ENCODE data around the gene PHF2. TPM values are rescaled to one million over a fixed set of nuclear protein-coding genes. Genes with fewer than 3 reads are reported as not detected.

PHF2 gene
- polyA plus RNA-seq, 3 donors, result 0.40 to 16.0 (median 0.97) TPM

GRCh38 chr9:93586290-93587057, 10.1 kb downstream of the PHF2 start:
- no peaks in the 10 kb centered on the region for H3K36me3 ChIP-seq (replicated peaks in 1 of 2; ENCODE audit: control insufficient read depth in 1 of 2, insufficient read depth in 2 of 2, low read length in 2 of 2)
- H3K27ac ChIP-seq (ENCODE audit: low read depth in 1 of 2, low read length in 2 of 2), result no peak overlapping the region
- H3K4me3 ChIP-seq (replicated peaks in 1 of 3; ENCODE audit: low read depth in 2 of 3, low read length in 3 of 3), result no peak overlapping the region
- no peak for DNase-seq
- no peak overlapping the region for H3K4me2 ChIP-seq (replicated peaks; ENCODE audit: extremely low read depth, low read length, poor library complexity, severe bottlenecking)
- no peak overlapping the region for H3K4me3 Mint-ChIP-seq
- intact Hi-C loops (cut with micrococcal nuclease), result no loop called here
- H3K27me3 ChIP-seq (ENCODE audit: control insufficient read depth in 2 of 2, insufficient read depth in 2 of 2, low read length in 2 of 2), result no peaks in the 10 kb centered on the region
- peaks cover 12 to 19% of the 10 kb centered on the region in 2 donors for H3K36me3 Mint-ChIP-seq
- no peaks in the 10 kb centered on the region for H3K27me3 Mint-ChIP-seq (ENCODE audit: low read depth in 3 of 3)
- H3K79me2 ChIP-seq (ENCODE audit: insufficient read depth, low read length), result peaks cover 97% of the 10 kb centered on the region
- H4K20me1 ChIP-seq (ENCODE audit: insufficient read depth, low read length), result peaks cover 100% of the 10 kb centered on the region
- peaks cover 23% of the 10 kb centered on the region for H3K4me1 Mint-ChIP-seq
- peaks cover 0 to 10% (median 6%) of the 10 kb centered on the region in 7 donors for H3K9me3 Mint-ChIP-seq
- no peaks in the 10 kb centered on the region for H3K4me1 ChIP-seq (ENCODE audit: control insufficient read depth in 1 of 2, insufficient read depth in 2 of 2, low read length in 2 of 2)
- no peak overlapping the region for H3K9ac ChIP-seq (ENCODE audit: insufficient read depth, low read length, poor library complexity, severe bottlenecking)
- TF ChIP-seq CTCF (IDR thresholded peaks at IDR 0.05), result no peak
- peaks cover 0 to 3% of the 10 kb centered on the region in 2 donors for H3K9me3 ChIP-seq (replicated peaks in 1 of 2; ENCODE audit: control insufficient read depth in 1 of 2, insufficient read depth in 1 of 2, low read length in 2 of 2)
- no peak overlapping the region for H3K27ac Mint-ChIP-seq
- WGBS (ENCODE audit: insufficient coverage), result 95% methylated on average over 12 of the region's 13 CpGs
- no peak overlapping the region for H2AFZ ChIP-seq (ENCODE audit: insufficient read depth, low read depth, low read length, poor library complexity, severe bottlenecking)

- no peaks in the 10 kb centered on the region for H3K27me3 Mint-ChIP-seq (ENCODE audit: low read depth in 3 of 3)
- no peak overlapping the region for H2AFZ ChIP-seq (ENCODE audit: insufficient read depth, low read depth, low read length, poor library complexity, severe bottlenecking)
- H3K4me3 ChIP-seq (replicated peaks in 1 of 3; ENCODE audit: low read depth in 2 of 3, low read length in 3 of 3), result no peak overlapping the region
- no peak overlapping the region for H3K27ac ChIP-seq (ENCODE audit: low read depth in 1 of 2, low read length in 2 of 2)
- no peak overlapping the region for H3K9ac ChIP-seq (ENCODE audit: insufficient read depth, low read length, poor library complexity, severe bottlenecking)
- H3K4me2 ChIP-seq (replicated peaks; ENCODE audit: extremely low read depth, low read length, poor library complexity, severe bottlenecking), result no peak overlapping the region
- no peak for DNase-seq
- no peak for TF ChIP-seq CTCF (IDR thresholded peaks at IDR 0.05)
- peaks cover 0 to 10% (median 6%) of the 10 kb centered on the region in 7 donors for H3K9me3 Mint-ChIP-seq
- peaks cover 0 to 3% of the 10 kb centered on the region in 2 donors for H3K9me3 ChIP-seq (replicated peaks in 1 of 2; ENCODE audit: control insufficient read depth in 1 of 2, insufficient read depth in 1 of 2, low read length in 2 of 2)
- peaks cover 100% of the 10 kb centered on the region for H4K20me1 ChIP-seq (ENCODE audit: insufficient read depth, low read length)
- peaks cover 96% of the 10 kb centered on the region for H3K79me2 ChIP-seq (ENCODE audit: insufficient read depth, low read length)
- H3K4me1 Mint-ChIP-seq, result peaks cover 16% of the 10 kb centered on the region
- no peaks in the 10 kb centered on the region for H3K27me3 ChIP-seq (ENCODE audit: control insufficient read depth in 2 of 2, insufficient read depth in 2 of 2, low read length in 2 of 2)
- peak overlapping the region in 1 of 7 donors; percentile 33 for H3K27ac Mint-ChIP-seq
- intact Hi-C loops (cut with micrococcal nuclease), result no loop called here
- H3K36me3 Mint-ChIP-seq, result peaks cover 12 to 19% of the 10 kb centered on the region in 2 donors
- no peaks in the 10 kb centered on the region for H3K36me3 ChIP-seq (replicated peaks in 1 of 2; ENCODE audit: control insufficient read depth in 1 of 2, insufficient read depth in 2 of 2, low read length in 2 of 2)
- no peak overlapping the region for H3K4me3 Mint-ChIP-seq
- H3K4me1 ChIP-seq (ENCODE audit: control insufficient read depth in 1 of 2, insufficient read depth in 2 of 2, low read length in 2 of 2), result no peaks in the 10 kb centered on the region
- whole genome bisulfite sequencing (ENCODE audit: insufficient coverage), result 99% methylated on average over 7 of the region's 7 CpGs
Measured at GRCh38 chr9:93587284-93587650, 10.9 kb downstream of the PHF2 start.

All from CD14-positive monocyte (primary cell).